T-helper 2 cell treated with Interferon-gamma antibody and Interleukin-4, amounts not matched to agents 5 μg/mL and 100 μg/mL, for 36 hours (primary cell): ENCODE measurements around the gene ENPP5.
A peak's percentile ranks its signal among the peaks of the same experiment; 100 is the strongest.
"Not testable (repeated sequence)": the region's sequence is repeated elsewhere in the genome, so short reads cannot be mapped to it uniquely, and the experiment has no call there.

ENCODE experiments used
- DNase-seq: peaks from one replicate; pipeline ENCODE4 v3.0.0; 2021; ENCODE audit warnings: low spot score
- H3K27ac Mint-ChIP-seq: one replicate; pipeline ENCODE4 v1.8.0; 2021; ENCODE audit warnings: mild to moderate bottlenecking, mixed read lengths
- H3K27me3 Mint-ChIP-seq: one replicate; pipeline ENCODE4 v1.8.0; 2021; ENCODE audit warnings: low read depth, mixed read lengths
- H3K36me3 Mint-ChIP-seq: one replicate; pipeline ENCODE4 v1.8.0; 2021; ENCODE audit warnings: low read depth, mixed read lengths
- H3K4me1 Mint-ChIP-seq: one replicate; pipeline ENCODE4 v1.8.0; 2021; ENCODE audit warnings: low read depth, mixed read lengths
- H3K4me3 Mint-ChIP-seq: one replicate; pipeline ENCODE4 v1.8.0; 2022; ENCODE audit warnings: mild to moderate bottlenecking, moderate library complexity, mixed read lengths
- H3K9me3 Mint-ChIP-seq: one replicate; pipeline ENCODE4 v1.8.0; 2021; ENCODE audit warnings: mixed read lengths

ENPP5 gene

GRCh38 chr6:46144270-46144669 is 26.5 kb downstream of the ENPP5 start:
- Mint-ChIP-seq H3K27me3 (peaks cover 6% of the 10 kb centered on the region), H3K36me3 (peaks cover 1% of the 10 kb centered on the region), H3K9me3 (no peaks in the 10 kb centered on the region), H3K4me1 (no peaks in the 10 kb centered on the region), H3K4me3 (no peak overlapping the region), H3K27ac (no peak overlapping the region)
- no peak for DNase-seq

- no peaks in the 10 kb centered on the region for H3K9me3 Mint-ChIP-seq
- no peak for DNase-seq
- no peak overlapping the region for H3K27ac Mint-ChIP-seq
- H3K36me3 Mint-ChIP-seq: peaks cover 1% of the 10 kb centered on the region
- H3K4me3 Mint-ChIP-seq: no peak overlapping the region
- H3K4me1 Mint-ChIP-seq: peaks cover 1% of the 10 kb centered on the region
- peaks cover 9% of the 10 kb centered on the region for H3K27me3 Mint-ChIP-seq
Measured at GRCh38 chr6:46138281-46138680, 32.5 kb downstream of the ENPP5 start.

GRCh38 chr6:46137387-46137786 is 33.4 kb downstream of the ENPP5 start:
- H3K27ac Mint-ChIP-seq: no peak overlapping the region
- H3K9me3 Mint-ChIP-seq: no peaks in the 10 kb centered on the region
- H3K4me3 Mint-ChIP-seq: no peak overlapping the region
- DNase-seq: no peak
- H3K27me3 Mint-ChIP-seq: peaks cover 9% of the 10 kb centered on the region
- no peaks in the 10 kb centered on the region for H3K36me3 Mint-ChIP-seq
- peaks cover 1% of the 10 kb centered on the region for H3K4me1 Mint-ChIP-seq

- H3K4me3 Mint-ChIP-seq: no peak overlapping the region
- no peaks in the 10 kb centered on the region for H3K36me3 Mint-ChIP-seq
- H3K27ac Mint-ChIP-seq: no peak overlapping the region
- no peaks in the 10 kb centered on the region for H3K9me3 Mint-ChIP-seq
- DNase-seq: no peak
- peaks cover 1% of the 10 kb centered on the region for H3K4me1 Mint-ChIP-seq
- H3K27me3 Mint-ChIP-seq: peaks cover 9% of the 10 kb centered on the region
Measured at GRCh38 chr6:46136831-46137230, 33.9 kb downstream of the ENPP5 start.

- no peak overlapping the region for H3K27ac Mint-ChIP-seq
- H3K4me3 Mint-ChIP-seq: no peak overlapping the region
- DNase-seq: no peak
- peaks cover 9% of the 10 kb centered on the region for H3K27me3 Mint-ChIP-seq
- peaks cover 4% of the 10 kb centered on the region for H3K4me1 Mint-ChIP-seq
- H3K36me3 Mint-ChIP-seq: peaks cover 2% of the 10 kb centered on the region
- H3K9me3 Mint-ChIP-seq: no peaks in the 10 kb centered on the region
Measured at GRCh38 chr6:46135176-46135575, 35.6 kb downstream of the ENPP5 start.

- peaks cover 9% of the 10 kb centered on the region for H3K27me3 Mint-ChIP-seq
- peaks cover 6% of the 10 kb centered on the region for H3K4me1 Mint-ChIP-seq
- H3K9me3 Mint-ChIP-seq: no peaks in the 10 kb centered on the region
- peaks cover 2% of the 10 kb centered on the region for H3K36me3 Mint-ChIP-seq
- no peak overlapping the region for H3K27ac Mint-ChIP-seq
- DNase-seq: no peak
- H3K4me3 Mint-ChIP-seq: no peak overlapping the region
Measured at GRCh38 chr6:46134216-46134615, 36.6 kb downstream of the ENPP5 start.

- H3K4me3 Mint-ChIP-seq, H3K9me3 Mint-ChIP-seq, H3K27me3 Mint-ChIP-seq, H3K27ac Mint-ChIP-seq, DNase-seq, H3K36me3 Mint-ChIP-seq: not testable (repeated sequence)
- H3K4me1 Mint-ChIP-seq: peaks cover 12% of the 10 kb centered on the region
Measured at GRCh38 chr6:46131291-46131690, 39.5 kb downstream of the ENPP5 start.

GRCh38 chr6:46130666-46131065 is 40.1 kb downstream of the ENPP5 start:
- Mint-ChIP-seq H3K27ac (no peak overlapping the region), H3K36me3 (peaks cover 2% of the 10 kb centered on the region), H3K4me3 (peak overlapping the region; percentile 92), H3K9me3 (no peaks in the 10 kb centered on the region), H3K27me3 (peaks cover 11% of the 10 kb centered on the region), H3K4me1 (peaks cover 12% of the 10 kb centered on the region)
- no peak for DNase-seq

- Mint-ChIP-seq H3K4me3 (peak within 1 kb of the TSS; percentile 92), H3K27me3 (peaks cover 11% of the 10 kb centered on the region), H3K4me1 (peaks cover 12% of the 10 kb centered on the region), H3K27ac (peak within 1 kb of the TSS; percentile 77), H3K9me3 (no peaks in the 10 kb centered on the region), H3K36me3 (peaks cover 2% of the 10 kb centered on the region)
- DNase-seq: peak; percentile 89
Measured at GRCh38 chr6:46129629-46130511, 40.9 kb downstream of the ENPP5 start, which contains the start of gene ENPP4. Gene ENPP4 (plus strand): TSS chr6:46129989. CDS start chr6:46139584, 9,595 bp downstream.

GRCh38 chr6:46129291-46129628 is 41.5 kb downstream of the ENPP5 start:
- H3K4me3 Mint-ChIP-seq: peak overlapping the region; percentile 92
- peaks cover 12% of the 10 kb centered on the region for H3K4me1 Mint-ChIP-seq
- H3K27ac Mint-ChIP-seq: peak overlapping the region; percentile 46
- no peaks in the 10 kb centered on the region for H3K9me3 Mint-ChIP-seq
- peaks cover 11% of the 10 kb centered on the region for H3K27me3 Mint-ChIP-seq
- no peak for DNase-seq
- H3K36me3 Mint-ChIP-seq: peaks cover 2% of the 10 kb centered on the region

- peaks cover 2% of the 10 kb centered on the region for H3K36me3 Mint-ChIP-seq
- H3K4me3 Mint-ChIP-seq: no peak overlapping the region
- DNase-seq: no peak
- no peak overlapping the region for H3K27ac Mint-ChIP-seq
- H3K27me3 Mint-ChIP-seq: peaks cover 14% of the 10 kb centered on the region
- no peaks in the 10 kb centered on the region for H3K9me3 Mint-ChIP-seq
- H3K4me1 Mint-ChIP-seq: peaks cover 12% of the 10 kb centered on the region
Measured at GRCh38 chr6:46128476-46128875, 42.3 kb downstream of the ENPP5 start.

GRCh38 chr6:46119679-46120078 is 51.1 kb downstream of the ENPP5 start:
- not testable (repeated sequence) for H3K4me1 Mint-ChIP-seq, H3K36me3 Mint-ChIP-seq, H3K4me3 Mint-ChIP-seq, H3K9me3 Mint-ChIP-seq, H3K27me3 Mint-ChIP-seq, H3K27ac Mint-ChIP-seq, DNase-seq

- no peak overlapping the region for H3K4me3 Mint-ChIP-seq
- peaks cover 3% of the 10 kb centered on the region for H3K4me1 Mint-ChIP-seq
- H3K27me3 Mint-ChIP-seq: peaks cover 9% of the 10 kb centered on the region
- no peak for DNase-seq
- H3K9me3 Mint-ChIP-seq: peaks cover 6% of the 10 kb centered on the region
- H3K27ac Mint-ChIP-seq: no peak overlapping the region
- H3K36me3 Mint-ChIP-seq: no peaks in the 10 kb centered on the region
Measured at GRCh38 chr6:46118836-46119235, 51.9 kb downstream of the ENPP5 start.

- no peak for DNase-seq
- H3K4me3 Mint-ChIP-seq: no peak overlapping the region
- H3K4me1 Mint-ChIP-seq: peaks cover 3% of the 10 kb centered on the region
- H3K9me3 Mint-ChIP-seq: peaks cover 6% of the 10 kb centered on the region
- H3K27me3 Mint-ChIP-seq: peaks cover 4% of the 10 kb centered on the region
- H3K27ac Mint-ChIP-seq: no peak overlapping the region
- H3K36me3 Mint-ChIP-seq: no peaks in the 10 kb centered on the region
Measured at GRCh38 chr6:46118157-46118556, 52.6 kb downstream of the ENPP5 start.

GRCh38 chr6:46116289-46116688 is 54.5 kb downstream of the ENPP5 start:
- no peak overlapping the region for H3K4me3 Mint-ChIP-seq
- no peaks in the 10 kb centered on the region for H3K27me3 Mint-ChIP-seq
- H3K4me1 Mint-ChIP-seq: peaks cover 3% of the 10 kb centered on the region
- no peak for DNase-seq
- H3K27ac Mint-ChIP-seq: no peak overlapping the region
- H3K36me3 Mint-ChIP-seq: no peaks in the 10 kb centered on the region
- peaks cover 3% of the 10 kb centered on the region for H3K9me3 Mint-ChIP-seq
